Suppressor macrophage treated with lipopolysaccharide for 4 hours (primary cell): ENCODE data around the gene PGR.

Experiments
- DNase-seq: peaks from one replicate; pipeline ENCODE4 v3.0.0-alpha.2; 2020

The PGR gene

GRCh38 chr11:101129203-101129943 lies at the start of gene PGR:
Gene PGR, minus strand, starts transcription at chr11:101129813. Its CDS starts 743 bp downstream, at chr11:101129070.
- no peak for DNase-seq

- no peak for DNase-seq
Observed at GRCh38 chr11:101176381-101176780, 46.8 kb upstream of the PGR start.

- no peak for DNase-seq
Observed at GRCh38 chr11:101169944-101170343, 40.3 kb upstream of the PGR start.

- no peak for DNase-seq
Observed at GRCh38 chr11:101166038-101166437, 36.4 kb upstream of the PGR start.

DNA sequence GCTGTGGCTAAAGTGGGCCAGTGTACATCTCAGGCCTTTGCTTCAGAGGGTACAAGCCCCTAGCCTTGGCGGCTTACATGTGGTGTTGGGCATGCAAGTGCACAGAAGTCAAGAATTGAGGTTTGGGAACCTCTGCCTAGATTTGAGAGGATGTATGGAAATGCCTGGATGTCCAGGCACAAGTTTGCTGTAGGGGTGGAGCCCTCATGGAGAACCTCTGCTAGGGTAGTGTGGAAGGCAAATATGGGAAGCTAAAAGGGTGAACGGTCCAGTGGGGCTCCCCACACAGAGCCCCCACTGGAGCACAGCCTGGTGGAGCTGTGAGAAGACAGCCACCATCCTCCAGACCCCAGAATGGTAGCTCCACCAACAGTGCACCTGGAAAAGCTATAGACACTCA lies 28.5 kb upstream of the PGR start:
- DNase-seq = no peak

GRCh38 chr11:101138245-101138930 lies 8.8 kb upstream of the PGR start:
- DNase-seq = no peak

DNA sequence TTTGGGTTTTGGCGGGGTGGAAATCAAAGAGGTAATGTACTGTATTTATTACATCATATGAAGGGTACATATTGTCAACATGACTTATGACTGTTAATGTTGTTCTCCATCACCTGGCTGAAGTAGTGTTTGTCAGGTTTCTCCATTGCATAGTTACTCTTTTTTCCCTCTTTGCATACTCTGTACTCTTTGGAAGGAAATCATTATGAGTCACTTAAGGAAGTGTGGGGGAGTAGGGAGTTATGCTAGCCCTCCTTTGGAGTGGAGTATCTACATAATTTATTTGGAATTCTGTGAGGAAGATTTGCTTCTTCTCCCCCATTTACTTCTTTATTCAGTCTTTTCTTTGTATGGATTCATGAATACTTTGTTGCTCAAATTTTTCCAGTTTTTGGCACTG lies 3.6 kb upstream of the PGR start:
- no peak for DNase-seq

DNA sequence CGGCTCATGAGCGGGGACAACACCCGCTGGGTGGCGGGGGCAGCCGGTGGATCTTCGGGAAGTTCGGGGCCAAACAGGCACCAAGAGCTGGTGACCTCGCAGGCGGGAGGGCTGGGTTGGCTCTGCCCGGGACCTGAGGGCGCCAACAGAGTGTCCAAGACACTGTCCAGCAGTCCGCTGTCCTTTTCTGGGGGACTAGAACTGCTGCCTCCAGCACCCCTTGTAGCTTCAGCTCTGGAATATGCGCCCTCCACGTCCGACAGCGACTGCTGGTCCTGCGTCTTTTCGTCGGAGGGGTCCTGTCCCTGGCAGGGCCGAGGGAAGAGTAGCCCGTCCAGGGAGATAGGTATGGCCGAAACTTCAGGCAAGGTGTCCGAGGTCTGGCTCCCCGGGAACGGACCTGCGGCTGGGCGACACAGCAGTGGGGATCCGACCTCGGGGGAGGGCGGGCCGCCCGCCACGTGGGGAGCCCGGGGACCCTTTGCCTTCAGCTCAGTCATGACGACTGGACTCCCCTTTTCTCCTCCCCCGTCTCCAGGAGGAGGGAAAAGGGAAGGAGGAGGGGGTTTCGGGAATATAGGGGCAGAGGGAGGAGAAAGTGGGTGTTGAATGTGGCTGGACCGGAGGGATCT lies 926 bp downstream of the PGR start:
- DNase-seq = no peak

- no peak for DNase-seq
Observed at GRCh38 chr11:101127699-101128570, 1.7 kb downstream of the PGR start.

- no peak for DNase-seq
Observed at GRCh38 chr11:101127197-101127698, 2.4 kb downstream of the PGR start.

GRCh38 chr11:101126551-101127196 lies 2.9 kb downstream of the PGR start:
- no peak for DNase-seq

DNA sequence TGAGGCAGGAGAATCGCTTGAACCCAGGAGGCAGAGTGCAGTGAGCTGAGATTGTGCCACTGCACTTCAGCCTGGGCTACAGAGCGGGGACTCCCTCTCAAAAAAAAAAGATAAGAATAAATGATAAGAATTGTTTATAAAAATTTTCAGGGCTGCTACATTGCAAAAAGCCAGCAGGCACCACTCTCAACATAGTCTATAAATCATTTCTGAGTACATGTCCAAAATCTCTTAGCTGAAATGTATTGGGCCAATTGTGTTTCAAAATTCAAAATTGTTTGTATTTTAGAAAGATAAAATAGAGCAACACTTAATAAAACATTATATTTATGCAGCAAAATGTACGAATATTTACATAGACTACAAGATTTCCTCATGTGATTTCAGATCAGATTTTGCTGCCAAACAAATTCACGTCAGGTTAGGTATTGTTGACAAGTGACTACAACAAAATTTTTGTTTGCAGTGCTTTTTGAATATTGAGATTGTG lies 13.9 kb downstream of the PGR start:
- DNase-seq = no peak

DNA sequence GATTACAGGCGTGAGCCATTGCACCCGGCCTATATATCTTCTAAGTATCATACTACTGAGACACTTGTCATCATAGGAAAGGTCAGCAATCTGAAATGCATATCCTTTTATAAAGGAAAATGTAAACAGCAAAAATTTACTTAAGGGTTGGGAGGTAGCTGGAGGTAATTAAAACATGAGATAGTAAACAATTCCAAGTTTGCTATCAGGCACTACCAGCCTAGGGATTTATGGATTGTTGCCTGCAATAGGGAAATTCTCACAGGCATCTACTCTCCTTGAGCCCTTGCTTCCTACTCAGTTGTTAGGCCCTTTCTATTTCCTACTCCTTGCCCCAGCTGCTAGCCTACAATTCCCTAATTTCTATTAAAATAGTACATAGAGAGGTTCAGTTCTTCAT lies 16.1 kb downstream of the PGR start:
- DNase-seq = no peak

DNA sequence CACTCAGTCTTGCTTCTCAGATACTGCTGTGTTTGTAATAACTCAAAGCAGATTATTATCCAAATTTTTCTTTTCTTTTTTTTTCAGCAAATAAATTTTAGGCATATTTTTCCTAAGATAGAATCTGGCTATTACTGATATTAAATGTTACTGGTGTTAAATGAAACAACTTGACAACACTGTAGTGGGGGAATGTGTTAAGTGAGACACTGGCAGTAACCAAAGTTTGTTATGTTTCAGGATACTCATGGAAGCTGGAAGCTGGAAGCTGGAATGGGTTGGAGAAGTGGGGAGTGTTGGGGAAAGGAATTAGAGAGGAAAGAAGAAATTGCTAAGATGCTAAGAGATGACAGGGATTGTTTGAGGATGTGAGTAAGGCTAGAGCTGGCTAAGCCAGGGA lies 24.9 kb downstream of the PGR start:
- DNase-seq = no peak

DNA sequence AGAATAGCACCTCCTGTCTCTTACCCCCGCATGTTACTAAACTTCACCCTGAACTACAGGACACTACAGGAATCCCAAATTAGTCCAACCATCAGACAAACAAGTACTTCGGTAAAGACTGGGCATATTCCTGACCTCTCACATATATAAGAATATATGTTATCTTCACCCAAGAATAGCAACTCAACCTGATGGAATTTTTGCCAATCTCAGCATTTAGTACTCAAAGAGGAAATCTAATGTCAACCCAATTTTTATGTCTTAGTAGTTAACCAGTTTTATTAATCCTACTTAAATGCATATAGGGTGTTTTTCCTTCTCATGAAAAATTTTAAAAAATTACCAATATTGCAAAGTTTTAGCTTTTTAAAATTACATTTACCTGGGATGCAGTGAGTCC lies 26.2 kb downstream of the PGR start:
- no peak for DNase-seq

DNA sequence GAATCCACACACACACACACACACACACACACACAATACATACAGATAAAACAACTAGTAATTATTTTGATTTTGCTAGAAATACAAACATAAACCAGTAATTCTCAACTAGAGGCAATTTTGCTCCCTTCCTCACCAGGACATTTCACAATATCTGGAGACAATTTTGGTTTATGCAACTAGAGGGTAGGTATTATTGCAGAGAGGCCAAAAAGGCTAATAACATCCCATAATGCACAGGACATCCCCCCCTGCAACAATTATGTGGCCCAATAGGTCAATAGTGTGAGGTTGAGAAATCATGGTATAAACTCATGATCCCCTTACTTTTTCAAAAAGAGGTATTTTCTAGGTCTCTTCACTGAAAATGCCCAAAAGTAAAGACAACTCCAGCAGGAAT lies 29.0 kb downstream of the PGR start:
- DNase-seq = no peak

GRCh38 chr11:101096036-101096704 lies 33.4 kb downstream of the PGR start:
- no peak for DNase-seq

DNA sequence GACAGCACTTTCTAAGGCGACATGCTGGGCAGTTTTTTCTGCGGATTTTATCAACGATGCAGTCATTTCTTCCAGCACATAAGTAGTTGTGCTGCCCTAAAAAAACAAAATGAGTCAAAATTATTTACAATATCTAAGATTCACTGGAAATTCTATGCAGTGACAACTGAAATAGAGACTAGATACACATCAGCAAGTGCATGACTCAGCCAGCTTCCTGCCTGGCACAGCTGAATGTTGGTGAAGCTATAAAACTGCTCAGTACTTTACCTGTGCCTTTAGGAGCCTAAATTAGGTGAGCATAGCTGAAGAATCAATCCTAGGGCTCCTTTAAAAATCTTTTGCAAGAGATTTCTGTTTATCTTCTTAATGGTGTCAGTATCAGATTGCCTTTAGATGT lies 37.8 kb downstream of the PGR start:
- no peak for DNase-seq

DNA sequence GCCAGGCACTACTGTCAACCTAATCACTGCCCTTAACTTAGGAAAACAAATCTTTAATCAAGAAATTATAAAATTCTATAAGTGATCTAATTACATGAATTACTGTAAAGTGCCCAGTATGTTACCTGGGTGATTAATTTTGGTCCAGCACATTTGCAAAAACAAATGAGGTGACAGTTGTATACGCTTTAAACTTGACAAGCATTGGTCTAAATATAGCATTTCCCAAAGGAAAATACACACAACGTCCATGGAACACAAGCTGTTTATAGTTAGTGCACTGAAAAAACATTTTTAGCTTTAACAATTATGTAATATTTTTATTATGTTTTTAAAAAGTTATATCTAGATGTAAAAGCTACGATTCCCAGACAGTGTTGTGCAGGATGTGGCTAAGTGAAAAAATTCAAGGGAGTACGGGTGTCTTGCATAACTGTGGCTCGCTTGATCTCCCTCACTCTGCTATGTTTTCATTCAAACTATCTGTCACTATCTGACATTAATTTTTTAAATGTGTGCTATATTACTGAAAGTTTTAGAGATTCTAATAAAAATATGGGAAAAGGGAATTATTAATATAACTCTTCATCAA lies 38.8 kb downstream of the PGR start:
- no peak for DNase-seq

DNA sequence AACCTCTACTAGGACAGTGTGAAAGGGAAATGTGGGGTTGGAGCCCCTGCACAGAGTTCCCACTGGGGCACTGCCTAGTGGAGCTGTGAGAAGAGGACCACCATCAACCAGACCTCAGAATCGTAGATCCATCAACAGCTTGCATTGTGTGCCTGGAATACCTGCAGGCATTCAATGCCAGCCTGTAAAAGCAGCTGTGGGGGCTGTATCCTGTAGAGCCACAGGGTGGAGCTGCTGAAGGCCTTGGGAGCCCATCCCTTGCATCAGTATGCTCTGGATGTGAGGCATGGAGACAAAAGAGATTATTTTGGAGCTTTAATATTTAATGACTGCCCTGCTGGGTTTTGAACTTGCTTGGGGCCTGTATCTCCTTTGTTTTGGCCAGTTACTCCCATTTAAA lies 46.3 kb downstream of the PGR start:
- no peak for DNase-seq

- no peak for DNase-seq
Observed at GRCh38 chr11:101082813-101083212, 46.8 kb downstream of the PGR start.
